ENCODE data around the gene SPATS2.
"Not testable (repeated sequence)": the region's sequence is repeated elsewhere in the genome, so short reads cannot be mapped to it uniquely, and the experiment has no call there.

SPATS2 gene

GRCh38 chr12:49478949-49479664 lies 111.8 kb downstream of the SPATS2 start:
- no peak for DNase-seq

- DNase-seq = no peak
Measured at GRCh38 chr12:49482095-49483051, 115.1 kb downstream of the SPATS2 start.

DNA sequence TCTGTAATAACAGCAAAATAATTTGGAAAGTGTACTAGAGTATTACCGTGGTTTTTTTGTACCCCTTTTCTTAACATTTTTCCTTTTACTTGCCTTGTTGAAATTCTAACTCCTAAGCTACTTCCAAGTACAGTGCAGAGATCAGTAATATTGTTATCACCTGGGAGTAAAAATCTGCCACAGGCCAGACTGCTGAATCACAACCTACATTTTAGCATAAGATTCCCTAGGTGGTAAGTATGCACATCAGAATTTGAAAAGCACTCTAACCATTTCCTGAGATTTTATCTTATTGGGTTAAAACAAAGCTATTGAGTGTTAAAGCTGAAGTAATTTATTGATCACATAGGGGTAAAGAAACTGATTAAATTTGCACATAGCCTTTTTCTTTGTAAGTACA lies 116.4 kb downstream of the SPATS2 start:
- DNase-seq = no peak

DNA sequence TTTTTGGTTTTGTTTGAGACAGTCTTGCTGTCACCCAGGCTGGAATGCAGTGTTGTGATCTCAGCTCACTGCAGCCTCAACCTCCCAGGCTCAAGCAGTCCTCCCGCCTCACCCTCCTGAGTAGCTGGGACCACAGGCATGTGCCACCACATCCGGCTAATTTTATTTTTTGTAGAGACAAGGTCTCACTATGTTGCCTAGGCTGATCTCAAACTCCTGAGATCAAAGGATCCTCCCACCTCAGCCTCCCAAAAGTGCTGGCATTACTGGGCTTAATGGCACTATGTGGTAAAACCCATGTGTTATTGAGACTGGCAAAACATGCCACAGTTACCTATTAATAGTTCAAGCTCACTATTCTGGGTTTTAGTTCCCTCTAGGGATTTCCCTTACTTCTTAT lies 120.3 kb downstream of the SPATS2 start:
- no peak for DNase-seq

DNA sequence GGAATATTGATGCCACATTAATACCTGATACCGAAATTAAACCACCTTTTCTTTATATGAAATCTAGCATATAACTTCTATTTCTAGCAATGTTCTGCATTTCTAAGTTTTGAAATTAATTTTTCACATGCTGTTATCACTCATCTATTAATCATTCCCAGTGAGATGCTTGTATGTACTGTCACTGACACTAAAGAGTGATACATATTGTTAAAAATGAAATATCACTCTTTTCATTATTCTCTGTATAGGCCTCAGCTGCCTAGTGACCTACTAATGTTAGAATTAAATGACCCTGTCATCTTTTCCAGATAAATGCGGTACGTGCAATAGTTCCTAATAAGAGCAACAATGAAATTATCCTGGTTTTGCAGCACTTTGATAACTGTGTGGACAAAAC lies 121.9 kb downstream of the SPATS2 start:
- no peak for DNase-seq

- no peak for DNase-seq
Measured at GRCh38 chr12:49489720-49490119, 122.5 kb downstream of the SPATS2 start.

- DNase-seq = no peak
Measured at GRCh38 chr12:49491823-49492222, 124.6 kb downstream of the SPATS2 start.

GRCh38 chr12:49493900-49494299 lies 126.6 kb downstream of the SPATS2 start:
- no peak for DNase-seq

DNA sequence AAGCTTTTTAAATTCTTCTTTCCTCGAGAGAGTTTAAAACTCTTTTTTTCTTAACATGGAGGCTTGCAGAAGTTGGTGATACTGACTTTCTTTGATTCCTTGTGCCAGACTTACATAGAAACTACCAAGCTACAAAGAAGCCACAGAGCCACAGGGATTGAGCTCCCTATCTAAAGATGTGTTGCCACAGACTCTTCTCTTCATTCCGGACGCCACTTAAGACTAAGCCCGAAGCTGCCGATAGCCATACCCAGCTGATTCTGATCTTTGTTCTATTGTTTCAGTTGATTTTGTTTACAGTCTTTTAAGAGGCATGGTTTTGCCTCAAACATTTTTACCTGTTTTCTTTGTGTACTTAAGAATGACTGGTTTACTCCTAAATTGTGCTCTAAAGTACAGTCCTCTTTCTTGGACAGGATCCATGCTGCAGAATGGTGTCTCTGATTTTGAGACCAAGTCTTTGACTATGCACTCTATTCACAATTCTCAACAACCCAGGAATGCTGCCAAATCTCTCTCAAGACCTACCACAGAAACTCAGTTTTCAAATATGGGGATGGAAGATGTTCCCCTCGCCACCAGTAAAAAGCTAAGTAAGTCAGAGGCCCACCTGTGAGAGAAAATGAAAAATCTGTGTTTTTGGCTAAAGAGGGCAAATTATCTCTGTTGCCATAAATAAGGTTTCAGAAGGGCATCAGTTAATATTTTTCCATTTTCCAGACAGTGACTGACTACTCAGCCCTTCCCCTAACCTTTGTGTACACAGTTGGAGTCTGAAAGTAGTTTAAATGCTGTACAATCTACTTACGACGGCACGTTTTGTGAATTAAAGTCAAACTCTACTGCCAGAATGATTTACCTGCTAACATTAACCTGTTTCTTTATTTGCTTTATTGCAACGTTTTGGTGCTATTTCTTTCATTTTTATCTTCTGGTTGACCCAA lies 129.4 kb downstream of the SPATS2 start:
- no peak for DNase-seq

GRCh38 chr12:49501895-49502294 lies 134.6 kb downstream of the SPATS2 start:
- DNase-seq = no peak

DNA sequence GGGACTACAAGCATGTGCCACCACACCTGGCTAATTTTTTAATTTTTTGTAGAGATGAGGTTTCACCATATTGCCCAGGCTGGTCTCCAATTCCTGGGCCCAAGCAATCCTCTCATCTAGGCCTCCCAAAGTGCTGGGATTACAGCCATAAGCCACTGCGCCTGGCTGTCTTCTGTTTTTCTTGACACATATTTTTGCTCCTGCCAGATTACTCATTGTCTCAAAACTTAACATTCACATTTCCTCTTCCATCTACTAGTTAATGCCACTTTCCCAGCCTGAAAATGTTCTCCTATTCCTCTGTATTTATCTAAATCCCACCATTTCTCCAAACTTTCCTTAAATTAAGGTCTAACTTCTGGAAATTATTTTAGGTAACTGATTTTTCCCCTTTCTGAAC lies 135.3 kb downstream of the SPATS2 start:
- no peak for DNase-seq

GRCh38 chr12:49503674-49504180 lies 136.5 kb downstream of the SPATS2 start:
- DNase-seq = no peak

- DNase-seq = no peak
Measured at GRCh38 chr12:49505672-49506071, 138.4 kb downstream of the SPATS2 start.

GRCh38 chr12:49507139-49507538 lies 139.9 kb downstream of the SPATS2 start:
- DNase-seq = no peak

DNA sequence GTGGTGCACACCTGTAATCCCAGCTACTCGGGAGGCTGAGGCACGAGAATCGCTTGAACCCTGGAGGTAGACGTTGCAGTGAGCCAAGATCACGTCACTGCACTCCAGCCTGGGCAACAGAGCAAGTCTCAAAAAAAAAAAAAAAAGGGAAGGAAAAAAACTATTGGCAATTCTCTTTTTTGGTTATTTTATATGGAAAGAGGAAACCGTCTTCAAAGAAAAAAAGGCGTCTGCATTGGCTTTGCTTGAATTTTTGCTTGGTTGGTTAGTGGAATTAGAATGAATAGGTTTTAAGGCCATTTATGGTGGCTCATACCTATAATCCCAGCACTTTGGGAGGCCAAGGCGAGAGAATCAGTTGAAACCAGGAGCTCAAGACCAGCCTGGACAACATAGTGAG lies 142.4 kb downstream of the SPATS2 start:
- DNase-seq = not testable (repeated sequence)

GRCh38 chr12:49511410-49511809 lies 144.1 kb downstream of the SPATS2 start:
- no peak for DNase-seq

- no peak for DNase-seq
Measured at GRCh38 chr12:49512546-49512945, 145.3 kb downstream of the SPATS2 start.

GRCh38 chr12:49515266-49515665 lies 148.0 kb downstream of the SPATS2 start:
- no peak for DNase-seq

DNA sequence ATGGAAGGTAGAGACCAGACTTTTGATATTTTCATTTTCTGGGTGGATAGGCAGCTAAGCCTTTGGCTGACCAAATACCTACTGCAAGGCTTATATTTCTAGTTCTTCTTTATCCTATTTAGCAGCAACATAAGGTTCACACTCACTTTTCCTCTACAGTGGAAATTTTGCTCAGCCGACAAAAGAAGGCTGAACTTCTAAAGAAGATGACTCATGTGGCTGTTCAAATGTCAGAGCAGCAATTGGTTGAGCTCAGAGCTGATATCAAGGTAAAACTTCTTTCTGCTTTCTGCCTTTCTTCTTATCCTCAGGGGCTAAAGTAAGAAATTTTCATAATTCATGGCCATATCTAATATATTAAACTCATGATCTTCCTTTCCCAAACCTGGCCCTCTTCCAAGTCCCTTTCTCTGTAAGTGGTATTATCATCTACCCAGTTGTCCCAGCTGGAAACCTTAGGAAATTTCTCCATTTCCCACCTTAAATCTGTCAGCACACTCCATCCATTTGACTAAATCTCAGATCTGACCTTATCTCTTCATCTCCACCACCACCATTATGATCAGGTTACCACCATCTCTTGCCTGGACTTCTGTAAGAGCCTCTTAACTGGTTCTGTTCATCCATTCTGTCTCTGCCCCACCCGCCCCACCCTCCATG lies 151.8 kb downstream of the SPATS2 start:
- DNase-seq = no peak

GRCh38 chr12:49519574-49519936 lies 152.3 kb downstream of the SPATS2 start:
- no peak for DNase-seq

- no peak for DNase-seq
Measured at GRCh38 chr12:49521389-49521788, 154.1 kb downstream of the SPATS2 start.

GRCh38 chr12:49524660-49525324 lies 157.5 kb downstream of the SPATS2 start:
- DNase-seq = no peak
